ENCODE results near the gene SLC29A2. TPM values are rescaled to one million over a fixed set of nuclear protein-coding genes. Genes with fewer than 3 reads are reported as not detected.

Gene SLC29A2
- total and polyA plus RNA-seq, 2 donors: 1.1 to 2.1 TPM

DNA sequence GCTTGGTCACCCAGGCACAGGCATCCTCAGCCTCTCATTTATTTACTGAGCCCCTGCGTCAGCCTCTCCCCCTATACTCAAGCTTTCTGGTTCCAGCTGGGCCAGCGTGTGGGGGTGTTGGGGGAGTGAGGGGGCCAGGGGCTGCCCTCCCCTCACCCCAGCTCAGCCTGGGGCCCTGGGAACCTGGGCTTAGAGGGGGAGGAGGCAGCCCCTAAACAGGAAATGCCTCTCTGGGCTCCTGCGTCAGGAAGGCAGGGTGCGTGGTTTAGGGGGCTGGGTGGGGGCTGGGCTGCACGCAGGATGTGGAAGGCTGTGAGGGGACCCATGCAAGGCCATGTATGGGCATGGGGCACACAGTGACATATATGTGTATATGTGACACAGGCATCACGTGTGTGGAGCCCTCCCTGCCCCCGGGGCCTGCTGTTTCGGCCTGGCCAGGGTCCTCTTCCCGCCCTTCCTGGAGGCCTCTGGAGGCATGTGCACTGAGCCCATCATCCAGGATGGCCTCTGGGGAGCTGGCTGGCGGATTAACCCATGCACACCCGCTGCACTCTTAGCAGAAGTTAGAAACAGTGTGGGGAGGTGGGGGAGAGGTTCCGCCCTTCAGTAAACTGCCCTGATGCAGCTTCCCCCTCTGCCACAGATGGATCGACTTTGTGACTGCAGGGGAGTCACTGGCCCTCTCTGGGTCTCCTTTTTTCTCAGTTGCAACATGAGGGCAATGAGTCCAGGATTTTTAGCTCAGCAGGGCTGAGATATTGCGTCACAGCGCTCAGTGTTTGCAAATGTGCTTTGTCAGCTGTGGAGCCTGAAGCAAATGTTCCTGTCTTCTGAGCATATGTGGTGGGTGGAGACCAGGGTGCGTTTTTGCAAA is 53.6 kb downstream of the SLC29A2 start:
- Histone ChIP-seq H3K4me3 (ENCODE audit: low read depth, low read length) (no peak overlapping the region), H3K36me3 (ENCODE audit: insufficient read depth) (no peaks in the 10 kb centered on the region), H3K4me1 (ENCODE audit: insufficient read depth) (no peaks in the 10 kb centered on the region), H3K27ac (ENCODE audit: low read depth) (peak overlapping the region; percentile 57)
- 23% methylated on average over 16 of the region's 16 CpGs for WGBS
- DNase-seq (ENCODE audit: extremely low spot score): no peak

DNA sequence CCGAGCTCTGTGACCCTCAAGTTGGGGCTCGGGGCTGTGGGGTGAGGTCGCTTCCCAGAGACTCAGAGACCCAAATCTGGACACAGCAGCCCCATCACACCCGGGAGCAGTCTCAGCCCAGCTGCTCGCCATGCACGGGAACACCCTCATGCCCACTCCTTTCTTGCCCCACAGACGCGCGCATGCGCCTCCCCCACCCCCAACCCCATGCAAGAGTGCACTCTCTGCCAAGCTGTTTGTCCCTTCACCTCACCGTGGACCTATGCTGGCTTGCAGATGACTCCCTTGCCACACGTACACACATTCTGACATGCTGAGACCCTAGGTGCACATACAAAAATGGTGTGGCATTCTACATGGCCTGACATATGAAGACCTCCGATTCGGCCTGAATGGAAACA is 54.2 kb downstream of the SLC29A2 start:
- Histone ChIP-seq H3K36me3 (ENCODE audit: insufficient read depth) (no peaks in the 10 kb centered on the region), H3K4me1 (ENCODE audit: insufficient read depth) (no peaks in the 10 kb centered on the region), H3K4me3 (ENCODE audit: low read depth, low read length) (peak overlapping the region; percentile 55), H3K27ac (ENCODE audit: low read depth) (peak overlapping the region; percentile 80)
- no peak for DNase-seq (ENCODE audit: extremely low spot score)
- 4% methylated on average over 14 of the region's 14 CpGs for WGBS

DNA sequence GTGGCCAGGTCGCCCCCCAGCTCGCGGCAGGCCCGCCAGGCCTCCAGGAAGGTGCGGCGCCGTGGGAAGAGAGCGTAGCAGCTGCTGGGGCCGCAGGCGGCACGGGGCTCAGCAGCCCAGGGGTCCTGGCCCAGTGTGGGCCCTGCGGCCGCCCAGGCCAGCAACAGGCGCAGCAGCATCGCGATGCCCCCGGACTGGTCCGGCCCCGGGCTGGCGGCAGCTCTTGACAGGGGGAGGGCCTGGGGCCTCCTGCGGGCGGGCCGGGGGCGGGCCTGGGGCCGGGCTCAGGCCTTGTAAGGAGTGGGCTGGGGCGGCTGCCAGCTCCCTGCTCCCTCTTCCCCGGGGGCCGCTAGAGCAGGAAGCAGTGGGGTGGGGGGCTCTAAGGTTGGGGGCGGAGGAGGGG is 54.7 kb downstream of the SLC29A2 start, which contains the start of gene CD248:
Gene CD248, minus strand, starts transcription at position 196 of the 403 bp plus-strand sequence. Its CDS starts 17 bp downstream, at position 179.
- 5% methylated on average over 29 of the region's 29 CpGs for WGBS
- no peaks in the 10 kb centered on the region for H3K36me3 ChIP-seq (ENCODE audit: insufficient read depth)
- no peak for DNase-seq (ENCODE audit: extremely low spot score)
- H3K27ac ChIP-seq (ENCODE audit: low read depth): peak within 1 kb of the TSS; percentile 80
- H3K4me3 ChIP-seq (ENCODE audit: low read depth, low read length): peak within 1 kb of the TSS; percentile 55
- H3K4me1 ChIP-seq (ENCODE audit: insufficient read depth): no peaks in the 10 kb centered on the region

- no peaks in the 10 kb centered on the region for H3K4me1 ChIP-seq (ENCODE audit: insufficient read depth)
- no peaks in the 10 kb centered on the region for H3K36me3 ChIP-seq (ENCODE audit: insufficient read depth)
- no peak for DNase-seq (ENCODE audit: extremely low spot score)
- H3K4me3 ChIP-seq (ENCODE audit: low read depth, low read length): peak overlapping the region; percentile 55
- 32% methylated on average over 52 of the region's 52 CpGs for WGBS
- H3K27ac ChIP-seq (ENCODE audit: low read depth): peak overlapping the region; percentile 45
Observed at GRCh38 chr11:66315921-66316811, 55.4 kb downstream of the SLC29A2 start.

DNA sequence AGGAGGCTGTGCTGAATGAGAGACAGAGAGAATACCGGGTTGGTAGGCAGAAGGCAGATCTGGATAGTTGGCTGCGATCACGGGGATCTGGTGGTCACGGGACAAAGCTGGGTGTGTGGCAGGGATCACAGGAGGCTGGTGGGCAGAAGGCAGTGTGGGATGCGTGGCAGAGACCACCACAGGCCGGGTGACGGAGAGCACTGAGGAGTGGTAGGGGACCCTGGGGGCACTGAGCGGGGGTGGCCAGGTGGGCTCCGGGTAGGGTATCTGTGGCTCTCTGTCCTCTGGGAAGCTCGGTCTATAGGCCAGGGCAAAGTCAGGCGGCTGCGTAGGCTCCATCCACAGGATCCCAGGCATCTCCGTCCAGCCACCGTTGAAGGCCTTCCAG is 56.1 kb downstream of the SLC29A2 start:
- 57% methylated on average over 14 of the region's 14 CpGs for WGBS
- H3K27ac ChIP-seq (ENCODE audit: low read depth): peak overlapping the region; percentile 42
- peak overlapping the region; percentile 55 for H3K4me3 ChIP-seq (ENCODE audit: low read depth, low read length)
- no peak for DNase-seq (ENCODE audit: extremely low spot score)
- H3K36me3 ChIP-seq (ENCODE audit: insufficient read depth): no peaks in the 10 kb centered on the region
- no peaks in the 10 kb centered on the region for H3K4me1 ChIP-seq (ENCODE audit: insufficient read depth)

DNA sequence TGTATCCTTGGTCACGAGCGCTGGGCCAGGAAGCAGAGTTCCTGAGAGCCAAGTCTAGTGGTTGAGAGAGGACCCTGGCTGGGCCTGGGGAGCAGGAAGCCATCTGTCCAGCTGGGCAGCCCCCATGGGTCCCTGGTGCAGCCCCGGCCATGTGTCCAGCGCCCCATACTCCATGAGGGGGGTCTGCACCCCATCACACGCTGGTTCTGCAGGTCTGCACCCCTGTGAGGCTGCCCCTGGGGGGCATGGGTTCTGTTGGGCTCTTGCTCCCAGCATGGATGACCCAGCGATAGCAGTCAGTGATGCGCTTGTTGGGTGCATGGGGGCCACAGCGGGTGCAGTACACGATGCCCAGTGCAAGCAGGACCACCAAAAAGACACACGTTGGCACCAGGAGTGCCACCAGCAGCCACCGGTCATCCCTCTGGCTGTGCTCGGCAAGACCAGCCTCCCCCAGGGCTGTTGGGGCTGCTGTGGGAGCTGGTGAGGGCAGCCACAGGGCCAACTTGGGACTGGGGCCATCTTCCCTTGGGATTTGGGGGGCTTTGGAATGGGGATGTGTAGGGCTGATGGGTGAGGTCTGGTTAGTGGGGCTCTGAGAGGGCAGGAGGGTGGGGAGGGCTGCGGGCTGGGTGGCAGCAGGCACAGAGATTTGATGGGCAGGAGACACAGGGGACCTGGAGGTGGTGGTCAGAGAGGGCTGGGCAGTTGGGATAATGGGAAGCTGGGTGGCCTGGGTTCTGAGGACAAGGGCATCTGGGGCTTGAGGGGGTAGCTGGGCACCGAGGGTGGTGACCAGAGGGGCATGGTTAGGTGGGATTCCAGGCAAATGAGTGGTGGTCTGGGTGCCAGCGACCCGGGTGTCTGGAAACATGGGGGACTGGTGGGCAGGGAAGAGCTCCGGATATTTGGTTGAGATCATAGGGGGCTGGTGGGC is 56.7 kb downstream of the SLC29A2 start:
- Histone ChIP-seq H3K27ac (ENCODE audit: low read depth) (peak overlapping the region; percentile 42), H3K4me1 (ENCODE audit: insufficient read depth) (no peaks in the 10 kb centered on the region), H3K36me3 (ENCODE audit: insufficient read depth) (no peaks in the 10 kb centered on the region), H3K4me3 (ENCODE audit: low read depth, low read length) (no peak overlapping the region)
- 64% methylated on average over 17 of the region's 17 CpGs for WGBS
- DNase-seq (ENCODE audit: extremely low spot score): no peak

DNA sequence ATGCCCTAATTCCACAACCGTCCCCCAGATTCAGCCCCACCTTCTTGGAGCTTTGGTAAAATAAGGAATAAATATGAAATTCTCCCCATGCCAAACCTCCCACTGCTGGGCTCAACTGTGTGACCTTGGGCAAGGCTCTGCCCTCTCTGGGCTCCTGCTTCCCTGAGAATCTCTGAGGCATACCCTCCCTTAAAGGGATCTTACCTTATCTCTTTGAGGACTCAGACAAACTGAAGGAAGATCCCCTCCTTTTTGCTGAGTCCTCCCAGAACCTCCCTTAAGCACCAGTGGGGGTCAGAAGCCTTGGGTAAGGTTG is 57.4 kb downstream of the SLC29A2 start:
- no peak overlapping the region for H3K4me3 ChIP-seq (ENCODE audit: low read depth, low read length)
- H3K36me3 ChIP-seq (ENCODE audit: insufficient read depth): no peaks in the 10 kb centered on the region
- H3K27ac ChIP-seq (ENCODE audit: low read depth): peak overlapping the region; percentile 86
- DNase-seq (ENCODE audit: extremely low spot score): no peak
- 22% methylated on average over 1 of the region's 1 CpG for WGBS
- no peaks in the 10 kb centered on the region for H3K4me1 ChIP-seq (ENCODE audit: insufficient read depth)

GRCh38 chr11:66313321-66314185 is 58.0 kb downstream of the SLC29A2 start:
- H3K4me1 ChIP-seq (ENCODE audit: insufficient read depth): no peaks in the 10 kb centered on the region
- WGBS: 21% methylated on average over 38 of the region's 38 CpGs
- H3K27ac ChIP-seq (ENCODE audit: low read depth): peak overlapping the region; percentile 86
- no peaks in the 10 kb centered on the region for H3K36me3 ChIP-seq (ENCODE audit: insufficient read depth)
- DNase-seq (ENCODE audit: extremely low spot score): peak; percentile 70
- H3K4me3 ChIP-seq (ENCODE audit: low read depth, low read length): peak overlapping the region; percentile 34

DNA sequence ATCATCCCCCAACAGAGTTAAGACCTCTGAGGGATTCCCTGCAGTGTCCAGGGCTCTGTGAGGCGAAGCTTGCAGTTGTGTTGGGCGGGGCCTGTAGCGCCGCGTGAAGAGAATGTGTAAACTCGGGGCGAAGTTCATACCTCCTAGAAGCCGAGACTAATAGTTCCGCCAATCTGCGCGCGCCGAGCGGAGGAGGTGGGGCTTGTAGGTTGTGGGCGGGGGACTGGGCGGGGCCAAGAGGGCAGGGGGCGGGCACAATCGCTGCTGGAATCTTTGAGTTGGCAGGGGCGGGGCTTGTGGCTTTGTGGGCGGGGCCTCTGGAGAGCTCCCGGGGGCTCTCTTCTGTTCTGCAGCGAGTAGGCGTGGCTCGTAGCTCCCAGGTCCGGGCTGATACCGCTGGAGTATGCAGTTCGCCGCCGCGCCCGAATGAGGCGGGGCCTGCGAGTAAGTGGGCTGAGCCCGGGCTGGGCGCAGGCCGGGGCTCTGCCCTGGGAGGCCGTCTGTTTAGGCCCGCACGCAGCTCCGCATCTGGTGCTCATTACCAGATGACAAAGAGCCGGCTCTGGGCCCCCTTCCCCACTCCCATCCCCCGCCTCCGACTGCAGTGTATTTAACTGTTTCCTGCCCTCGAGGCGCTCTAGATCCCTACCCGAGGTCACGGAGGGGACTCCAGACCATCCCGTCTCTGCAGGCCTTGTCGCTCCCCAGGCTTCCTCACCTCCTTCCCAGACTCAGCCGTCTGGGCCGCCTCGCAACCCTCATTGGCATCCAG is 58.8 kb downstream of the SLC29A2 start:
- H3K4me1 ChIP-seq (ENCODE audit: insufficient read depth): no peaks in the 10 kb centered on the region
- peak overlapping the region; percentile 45 for H3K4me3 ChIP-seq (ENCODE audit: low read depth, low read length)
- peak overlapping the region; percentile 86 for H3K27ac ChIP-seq (ENCODE audit: low read depth)
- no peaks in the 10 kb centered on the region for H3K36me3 ChIP-seq (ENCODE audit: insufficient read depth)
- 1% methylated on average over 52 of the region's 52 CpGs for WGBS
- peak; percentile 96 for DNase-seq (ENCODE audit: extremely low spot score)
